Left kidney (tissue), 8 donors: ENCODE measurements around the gene RPN2. TPM values are rescaled to one million over a fixed set of nuclear protein-coding genes. Genes with fewer than 3 reads are reported as not detected.
"Not testable (repeated sequence)": the region's sequence is repeated elsewhere in the genome, so short reads cannot be mapped to it uniquely, and the experiment has no call there.

Experiments used
- DNase-seq: peaks from one replicate; pipeline ENCODE4 v3.0.0-alpha.2; 2013
- long read RNA-seq, 8 donors: transcript quantifications; one replicate each; lab custom pipeline, GENCODE V29; 2026
- polyA plus RNA-seq: library from polyadenylated mRNA; unstranded; fragments of 120-200 nt; gene quantifications from one replicate; pipeline ENCODE4 v1.2.1, GENCODE V29; 2013; ENCODE audit not compliant: insufficient read length

RPN2 gene
- 296 TPM for polyA plus RNA-seq
- long read RNA-seq, donor 1, transcript RPN2-201 (17 exons, 2,515 nt): major isoform, 30 of 179 reads
- long read RNA-seq, donor 1, partial matches to known transcripts: 138 of 179 reads
- long read RNA-seq, donor 1, other reads (novel, unspliced or antisense): 11 of 179 reads
- long read RNA-seq, donor 2, transcript RPN2-201 (17 exons, 2,515 nt): major isoform, 35 of 203 reads
- long read RNA-seq, donor 2, partial matches to known transcripts: 167 of 203 reads
- long read RNA-seq, donor 2, other reads (novel, unspliced or antisense): 0 of 203 reads
- long read RNA-seq, donor 3, transcript RPN2-201 (17 exons, 2,515 nt): major isoform, 38 of 192 reads
- long read RNA-seq, donor 3, partial matches to known transcripts: 143 of 192 reads
- long read RNA-seq, donor 3, other reads (novel, unspliced or antisense): 9 of 192 reads
- long read RNA-seq, donor 4, partial matches to known transcripts: 43 of 45 reads
- long read RNA-seq, donor 4, other reads (novel, unspliced or antisense): 0 of 45 reads
- long read RNA-seq, donor 5, transcript RPN2-201 (17 exons, 2,515 nt): major isoform, 66 of 370 reads
- long read RNA-seq, donor 5, partial matches to known transcripts: 282 of 370 reads
- long read RNA-seq, donor 5, other reads (novel, unspliced or antisense): 22 of 370 reads
- long read RNA-seq, donor 6, transcript RPN2-201 (17 exons, 2,515 nt): major isoform, 37 of 210 reads
- long read RNA-seq, donor 6, partial matches to known transcripts: 172 of 210 reads
- long read RNA-seq, donor 6, other reads (novel, unspliced or antisense): 0 of 210 reads
- long read RNA-seq, donor 7, transcript RPN2-201 (17 exons, 2,515 nt): major isoform, 49 of 340 reads
- long read RNA-seq, donor 7, partial matches to known transcripts: 274 of 340 reads
- long read RNA-seq, donor 7, other reads (novel, unspliced or antisense): 17 of 340 reads
- long read RNA-seq, donor 8, transcript RPN2-201 (17 exons, 2,515 nt): major isoform, 15 of 87 reads
- long read RNA-seq, donor 8, partial matches to known transcripts: 65 of 87 reads
- long read RNA-seq, donor 8, other reads (novel, unspliced or antisense): 7 of 87 reads

- DNase-seq: peak; percentile 97
Measured at GRCh38 chr20:37178839-37179682, at the start of gene RPN2, which contains the start of gene MROH8. RPN2 (plus strand) TSS chr20:37179330; CDS start chr20:37179357, 27 bp downstream. MROH8 (minus strand) TSS chr20:37179548.

GRCh38 chr20:37131486-37131885 is 47.6 kb upstream of the RPN2 start:
- no peak for DNase-seq

GRCh38 chr20:37133952-37134351 is 45.2 kb upstream of the RPN2 start:
- DNase-seq: no peak

GRCh38 chr20:37137547-37137946 is 41.6 kb upstream of the RPN2 start:
- no peak for DNase-seq

GRCh38 chr20:37142708-37143107 is 36.4 kb upstream of the RPN2 start:
- no peak for DNase-seq

- DNase-seq: no peak
Measured at GRCh38 chr20:37144856-37145404, 34.2 kb upstream of the RPN2 start.

GRCh38 chr20:37147250-37147649 is 31.9 kb upstream of the RPN2 start:
- no peak for DNase-seq

- not testable (repeated sequence) for DNase-seq
Measured at GRCh38 chr20:37150864-37151263, 28.3 kb upstream of the RPN2 start.

- DNase-seq: no peak
Measured at GRCh38 chr20:37151529-37151928, 27.6 kb upstream of the RPN2 start.

- DNase-seq: no peak
Measured at GRCh38 chr20:37152284-37152683, 26.8 kb upstream of the RPN2 start.

- no peak for DNase-seq
Measured at GRCh38 chr20:37154684-37155298, 24.3 kb upstream of the RPN2 start.

GRCh38 chr20:37155987-37156386 is 23.1 kb upstream of the RPN2 start:
- no peak for DNase-seq

GRCh38 chr20:37158248-37158647 is 20.9 kb upstream of the RPN2 start:
- DNase-seq: no peak

GRCh38 chr20:37160683-37161082 is 18.4 kb upstream of the RPN2 start:
- DNase-seq: no peak

- DNase-seq: no peak
Measured at GRCh38 chr20:37161830-37162549, 17.1 kb upstream of the RPN2 start.

- DNase-seq: no peak
Measured at GRCh38 chr20:37162646-37163045, 16.5 kb upstream of the RPN2 start.

GRCh38 chr20:37163832-37164554 is 15.1 kb upstream of the RPN2 start:
- DNase-seq: no peak

- DNase-seq: no peak
Measured at GRCh38 chr20:37165031-37165430, 14.1 kb upstream of the RPN2 start.

GRCh38 chr20:37166867-37167266 is 12.3 kb upstream of the RPN2 start:
- no peak for DNase-seq
